ENCODE results near the gene TMEM185A.
"Not testable (repeated sequence)": the region's sequence is repeated elsewhere in the genome, so short reads cannot be mapped to it uniquely, and the experiment has no call there.

The TMEM185A gene

DNA sequence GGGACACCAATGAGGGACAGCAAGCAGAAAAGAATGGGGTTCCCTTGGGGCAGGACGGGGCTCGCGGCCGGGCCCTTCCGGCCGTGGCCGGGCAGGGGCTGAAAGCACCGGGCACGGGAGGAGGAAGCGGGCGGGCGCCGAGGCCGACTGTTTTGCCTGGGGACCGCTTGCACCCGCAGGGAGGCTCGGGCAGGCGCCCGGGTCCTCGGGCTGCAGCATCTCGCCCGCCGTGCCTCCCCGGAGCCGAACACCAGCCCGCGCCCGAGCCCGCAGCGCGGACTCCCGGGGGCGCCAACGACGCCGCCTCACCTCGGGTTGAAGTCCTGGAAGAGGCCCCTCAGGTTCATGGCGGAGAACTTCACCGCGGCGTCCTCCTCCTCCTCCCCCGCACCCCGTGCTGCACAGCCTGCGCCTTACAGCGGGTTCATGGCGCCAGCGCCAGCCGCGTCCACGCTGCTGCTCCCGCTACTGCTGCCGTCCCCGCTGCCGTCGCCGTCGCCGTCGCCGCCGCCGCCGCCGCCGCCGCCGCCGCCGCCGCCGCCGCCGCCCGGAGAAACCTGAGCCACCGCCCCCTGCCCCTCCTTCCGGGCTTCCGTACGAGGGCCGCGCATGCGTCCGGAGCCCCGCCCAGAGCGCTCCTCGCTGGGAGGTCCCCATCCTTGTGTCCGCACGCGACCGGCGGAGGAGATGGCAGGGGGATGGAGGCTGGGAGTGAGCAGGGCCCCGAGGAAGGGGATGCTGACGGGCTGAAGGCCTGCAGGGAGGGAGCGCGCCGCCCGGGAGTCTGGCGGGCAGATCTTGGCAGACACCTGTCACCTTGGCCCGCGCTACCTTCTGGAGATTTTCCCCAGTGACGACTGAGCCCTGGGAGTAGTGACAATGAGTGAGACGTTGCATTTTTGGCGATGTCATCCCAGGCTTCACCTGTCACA, at the start of gene TMEM185A:
TSS of gene TMEM185A (minus strand) at position 559 of the 932 bp plus-strand sequence. CDS start at position 347, 212 bp downstream.
- DNase-seq (ENCODE audit: low spot score), result peak; percentile 76

DNA sequence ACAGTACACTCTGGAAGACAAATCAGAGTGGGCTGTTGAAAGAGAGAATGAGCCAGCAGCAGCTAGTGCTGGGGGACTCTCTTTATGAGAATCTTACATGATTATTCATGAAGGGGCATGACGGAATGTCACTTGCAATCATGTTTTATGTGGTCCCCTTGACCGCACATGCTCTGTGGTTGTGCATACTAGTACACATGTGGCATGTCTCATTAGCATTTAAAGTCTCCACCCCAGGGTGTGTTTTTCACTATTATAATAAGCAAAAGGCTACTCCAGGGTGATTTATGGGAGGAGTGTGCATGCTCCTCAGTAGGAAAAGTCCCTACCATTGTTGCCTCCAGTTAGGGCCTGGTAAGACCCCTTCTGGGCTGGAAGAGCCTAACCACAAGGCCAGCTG, 49.6 kb upstream of the TMEM185A start:
- DNase-seq (ENCODE audit: low spot score), result no peak

DNA sequence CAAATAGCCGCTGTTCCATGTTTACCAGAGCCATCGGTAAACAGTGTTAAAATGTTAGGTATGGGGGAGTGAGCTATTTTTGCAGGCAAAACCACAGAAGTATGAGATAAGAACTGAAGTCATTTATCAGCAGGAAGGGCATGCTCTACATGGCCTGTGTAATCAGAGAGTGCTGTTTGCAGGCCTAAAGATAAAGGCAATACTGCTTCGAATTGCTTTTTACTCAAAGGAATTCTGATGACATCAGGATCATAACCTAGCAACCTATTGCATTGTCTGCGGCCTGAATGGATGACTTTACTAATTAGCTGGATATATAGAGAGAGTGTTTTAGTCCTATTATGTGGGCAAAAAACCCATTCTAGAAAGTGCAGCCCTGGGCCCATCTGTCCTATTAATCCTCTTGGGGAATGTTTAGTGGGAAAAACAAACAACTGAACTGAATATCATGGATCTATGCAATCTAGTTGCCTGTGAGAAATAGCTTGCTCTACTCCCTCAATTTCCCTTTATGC, 47.6 kb upstream of the TMEM185A start:
- not testable (repeated sequence) for DNase-seq (ENCODE audit: low spot score)

DNA sequence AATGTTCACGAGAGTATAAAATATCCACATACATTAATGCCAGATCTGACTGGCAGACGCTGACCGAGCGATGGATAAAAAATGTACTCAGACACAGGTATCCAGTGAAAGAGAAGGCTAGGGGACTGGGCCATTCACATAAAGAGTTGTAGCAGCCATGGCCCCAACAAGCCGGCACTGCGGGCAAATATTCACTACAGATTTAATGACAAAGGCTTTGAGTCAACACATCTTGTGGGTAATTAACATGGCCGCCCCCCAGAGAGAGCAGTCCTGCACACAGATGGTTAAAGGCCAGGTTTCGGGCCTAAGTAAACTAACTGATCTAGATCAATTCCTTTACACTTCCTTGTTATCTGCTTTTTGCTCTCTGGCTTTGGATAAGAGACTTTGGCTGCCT, 44.0 kb upstream of the TMEM185A start:
- DNase-seq (ENCODE audit: low spot score), result not testable (repeated sequence)

DNA sequence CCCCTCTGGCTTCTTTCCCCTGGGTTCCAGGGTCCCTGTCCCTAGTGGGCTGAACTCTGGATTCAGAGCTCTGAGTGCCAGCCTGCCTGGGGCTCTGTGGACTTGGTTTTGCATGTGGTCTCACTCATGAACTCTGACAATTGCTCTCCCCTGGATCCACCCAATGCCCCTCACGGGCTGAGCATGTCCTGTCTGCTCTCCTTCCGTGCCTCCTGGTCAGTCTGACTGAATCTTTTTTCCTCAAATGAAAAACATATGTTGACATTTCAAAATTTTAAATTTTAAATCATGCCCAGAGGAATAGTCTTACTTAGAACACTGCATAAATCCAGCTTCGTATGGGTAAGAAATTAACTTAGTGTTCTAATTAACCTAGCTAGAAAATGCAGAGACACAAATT, 43.5 kb upstream of the TMEM185A start:
- DNase-seq (ENCODE audit: low spot score), result not testable (repeated sequence)

DNA sequence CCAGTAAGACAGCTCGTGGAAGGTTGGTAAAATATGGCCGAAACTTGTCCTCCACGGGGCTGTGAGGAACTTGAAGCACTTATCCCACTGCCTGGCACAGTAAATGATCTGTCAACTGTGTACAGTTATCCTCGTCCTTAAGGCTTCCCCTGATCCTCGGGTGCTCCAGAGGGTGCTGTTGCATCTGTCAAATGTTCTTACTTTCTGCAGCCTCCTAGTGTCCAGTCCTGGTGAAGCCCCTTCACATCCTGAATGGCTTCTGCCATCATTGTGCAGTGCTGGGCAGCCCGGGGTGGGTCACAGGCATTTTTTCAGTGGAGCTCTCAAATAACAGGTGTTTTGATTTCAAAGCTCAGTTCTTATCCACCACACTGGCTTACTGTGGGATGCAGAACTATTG, 29.0 kb upstream of the TMEM185A start:
- DNase-seq (ENCODE audit: low spot score), result not testable (repeated sequence)

DNA sequence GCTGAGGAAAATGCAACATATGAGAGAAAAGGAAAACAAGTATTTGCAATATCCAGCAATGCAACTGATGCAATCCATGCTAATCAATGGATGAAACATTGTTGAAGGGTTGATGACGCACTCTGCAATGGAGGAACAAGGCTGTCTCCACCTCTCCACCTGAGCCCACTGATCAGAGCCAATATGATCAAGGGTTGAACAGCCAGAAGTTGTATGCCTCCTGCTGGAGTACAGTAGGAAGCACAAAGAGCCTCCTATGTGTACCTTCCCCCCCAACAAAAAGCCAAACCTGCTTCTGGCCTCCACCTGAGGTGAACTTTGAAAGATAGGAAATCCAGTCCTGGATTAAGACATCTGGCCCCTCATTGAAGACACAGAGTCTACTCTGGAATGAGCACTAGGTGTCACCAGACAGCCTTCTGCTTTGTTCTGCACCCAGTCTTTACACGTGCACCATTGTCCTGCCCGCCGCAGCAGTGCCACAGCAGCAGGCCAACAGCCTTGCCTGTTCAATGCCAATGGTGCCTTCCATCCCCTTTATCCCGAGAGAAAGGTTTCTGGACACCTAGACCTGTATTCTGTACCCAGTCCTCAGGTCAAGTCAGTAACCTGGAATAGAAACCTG, 24.8 kb upstream of the TMEM185A start:
- DNase-seq (ENCODE audit: low spot score), result not testable (repeated sequence)

DNA sequence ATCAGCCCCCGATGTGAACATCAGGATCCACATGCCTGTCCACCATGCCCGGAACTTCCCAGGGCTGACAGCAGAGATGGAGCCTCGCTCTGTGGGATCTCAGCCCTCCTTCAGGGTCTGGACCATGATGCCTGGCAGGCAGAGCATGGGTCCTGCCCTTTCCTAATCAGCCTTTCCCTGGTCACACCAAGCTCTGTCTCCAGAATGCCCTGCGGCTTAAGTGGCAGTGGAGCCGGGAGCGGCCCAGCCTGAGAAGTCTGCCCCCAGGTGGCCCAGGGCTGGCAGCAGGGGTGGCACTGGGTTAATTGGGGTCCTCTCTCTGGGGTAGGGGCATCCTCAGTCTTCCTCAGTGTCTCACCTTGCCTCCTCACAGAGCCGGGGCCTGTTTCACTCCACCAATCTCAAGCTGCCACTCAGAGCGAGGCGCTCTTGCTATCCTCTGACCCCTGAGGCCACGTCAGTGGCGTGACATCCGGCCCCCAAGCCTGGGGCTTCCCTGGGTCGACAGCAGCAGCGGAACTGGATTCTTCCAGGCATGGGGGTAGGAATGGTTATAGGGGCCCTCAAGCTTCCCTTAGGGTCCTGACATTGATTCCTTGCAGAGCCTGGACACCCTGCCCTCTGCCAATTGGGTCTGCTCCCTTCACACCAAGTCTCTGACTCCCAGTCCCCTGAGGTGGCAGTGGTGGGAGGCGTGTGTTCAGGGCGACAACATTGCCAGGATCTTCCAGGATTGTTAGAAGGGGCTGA, 20.8 kb upstream of the TMEM185A start:
- no peak for DNase-seq (ENCODE audit: low spot score)

DNA sequence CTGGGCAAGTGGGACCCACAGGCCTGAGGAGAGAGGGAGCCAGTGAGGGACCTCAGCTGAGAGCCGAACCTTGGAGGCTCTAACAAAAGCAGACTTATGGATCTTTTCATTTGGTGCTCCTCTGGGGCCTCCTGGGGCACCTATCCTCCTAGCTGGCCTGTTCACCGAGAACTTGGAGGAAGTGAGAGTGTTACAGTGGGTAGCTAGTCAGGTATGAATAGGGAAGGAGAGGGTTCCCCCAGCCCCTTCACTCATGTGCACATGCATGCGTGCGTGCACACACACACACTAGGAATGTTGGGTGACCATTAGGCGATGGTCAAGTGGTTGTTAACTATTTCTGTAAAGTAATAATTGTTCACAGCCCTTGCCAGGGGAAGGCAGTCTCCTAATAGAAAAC, 18.6 kb upstream of the TMEM185A start:
- no peak for DNase-seq (ENCODE audit: low spot score)

DNA sequence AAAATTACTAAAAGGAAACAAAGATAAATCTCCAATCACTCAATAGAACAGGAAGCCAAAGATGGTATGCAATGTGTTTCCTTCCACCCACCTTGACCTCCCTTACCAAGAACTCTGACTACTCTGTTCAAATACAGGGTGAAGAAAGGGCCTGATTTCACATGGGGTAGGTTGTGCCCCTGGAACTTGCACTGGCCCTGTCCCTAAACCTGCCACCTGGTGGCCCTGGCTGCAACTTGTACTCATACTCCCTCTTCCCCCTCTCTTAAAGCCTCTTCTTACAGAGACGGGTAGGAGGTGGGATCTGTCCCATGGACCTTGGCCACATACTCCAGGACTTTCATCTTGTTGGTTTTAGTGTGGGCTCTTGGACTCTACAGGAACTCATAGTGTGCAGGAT, 17.3 kb upstream of the TMEM185A start:
- DNase-seq (ENCODE audit: low spot score), result no peak

DNA sequence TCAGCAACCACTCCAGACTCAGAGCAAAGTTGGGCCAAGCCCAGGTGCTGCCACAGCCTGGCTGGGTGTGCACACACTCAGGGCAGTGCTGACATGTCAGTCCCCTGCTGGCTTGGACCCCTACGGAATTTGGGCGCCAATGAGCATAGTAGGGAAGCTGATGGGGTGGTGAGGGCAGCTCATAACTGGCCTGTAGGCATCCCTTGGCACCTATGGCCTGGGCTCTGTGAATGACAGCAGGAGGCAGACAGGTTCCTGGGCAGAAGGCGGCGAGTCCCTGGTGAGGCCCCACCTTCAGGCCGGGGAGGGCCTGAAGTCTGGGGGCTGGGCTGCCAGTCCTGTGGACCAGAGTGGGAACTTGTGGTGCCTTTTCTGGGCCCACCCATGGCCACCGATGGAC, 15.9 kb upstream of the TMEM185A start:
- DNase-seq (ENCODE audit: low spot score), result no peak

DNA sequence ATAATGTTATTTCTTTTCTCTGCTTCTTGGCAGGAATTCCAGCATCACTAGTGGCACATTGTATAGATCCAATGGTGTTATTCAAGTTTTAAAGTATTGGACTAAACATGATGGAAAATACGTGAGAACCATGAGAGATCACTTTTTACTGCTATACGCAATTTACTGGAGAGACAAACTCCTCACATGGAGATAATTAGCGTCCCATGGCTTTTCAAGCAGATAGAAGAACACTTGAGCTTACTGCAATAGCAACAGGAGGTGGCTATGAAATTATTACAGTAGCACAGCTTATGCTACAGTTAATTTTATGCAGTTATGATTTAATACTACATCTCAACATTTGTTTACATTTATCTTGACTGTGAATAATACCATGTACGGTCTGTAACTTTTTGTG, 11.9 kb upstream of the TMEM185A start:
- DNase-seq (ENCODE audit: low spot score), result no peak

DNA sequence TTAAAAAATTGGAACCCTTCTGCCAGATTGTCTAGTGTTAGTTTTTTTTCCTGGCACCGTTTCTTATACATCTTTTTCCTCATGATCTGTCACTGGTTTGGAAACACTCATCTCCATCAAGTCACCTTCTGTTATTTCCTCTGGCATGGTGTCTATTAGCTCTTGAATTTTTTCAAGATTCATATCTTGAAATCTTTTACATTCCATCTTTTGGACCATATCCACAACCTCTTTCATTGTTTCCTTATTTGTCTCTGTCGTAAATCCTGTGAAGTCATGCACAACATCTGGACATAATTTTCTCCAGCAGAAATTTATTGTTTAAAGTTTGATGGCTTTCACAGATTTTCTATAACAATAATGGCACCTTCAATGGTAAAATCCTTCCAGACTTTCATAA, 10.2 kb upstream of the TMEM185A start:
- DNase-seq (ENCODE audit: low spot score), result no peak

DNA sequence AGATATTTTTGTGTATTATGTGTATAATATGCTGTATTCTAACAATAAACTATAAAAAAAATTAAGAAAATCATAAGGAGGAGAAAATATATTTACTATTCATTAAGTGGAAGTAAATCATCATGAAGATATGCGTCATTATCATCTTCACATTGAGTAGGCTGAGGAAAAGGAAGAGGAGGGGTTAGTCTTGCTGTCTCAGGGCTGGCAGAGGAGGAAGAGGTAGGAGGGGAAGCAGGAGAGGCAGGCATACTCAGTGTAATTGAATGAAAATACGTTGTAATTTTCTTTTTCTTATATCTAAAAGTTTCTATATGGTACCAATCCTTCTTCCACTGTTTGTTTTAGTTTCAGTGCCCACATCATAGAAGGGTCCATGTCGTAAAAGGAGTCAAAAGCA, 9.8 kb upstream of the TMEM185A start:
- DNase-seq (ENCODE audit: low spot score), result no peak

DNA sequence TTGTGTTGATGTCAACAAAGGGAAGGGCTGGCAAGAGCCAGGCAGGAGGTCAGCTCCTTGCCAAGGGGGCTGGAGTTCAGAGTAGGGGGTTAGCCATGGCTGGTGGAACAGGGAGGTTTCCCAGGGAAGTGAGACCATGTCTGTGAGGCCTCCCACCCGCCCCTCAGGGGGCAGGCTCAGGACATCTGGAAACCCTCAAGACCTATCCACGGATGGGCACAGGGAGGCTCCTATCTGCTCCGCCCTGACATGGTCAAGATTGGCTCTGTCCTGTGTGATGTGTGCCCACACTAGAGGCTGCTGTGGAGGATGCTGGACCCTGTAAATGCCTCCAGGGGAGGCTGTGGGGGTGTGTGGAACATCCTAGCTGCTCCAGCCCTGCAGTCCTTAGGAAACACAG, 8.0 kb upstream of the TMEM185A start:
- no peak for DNase-seq (ENCODE audit: low spot score)

DNA sequence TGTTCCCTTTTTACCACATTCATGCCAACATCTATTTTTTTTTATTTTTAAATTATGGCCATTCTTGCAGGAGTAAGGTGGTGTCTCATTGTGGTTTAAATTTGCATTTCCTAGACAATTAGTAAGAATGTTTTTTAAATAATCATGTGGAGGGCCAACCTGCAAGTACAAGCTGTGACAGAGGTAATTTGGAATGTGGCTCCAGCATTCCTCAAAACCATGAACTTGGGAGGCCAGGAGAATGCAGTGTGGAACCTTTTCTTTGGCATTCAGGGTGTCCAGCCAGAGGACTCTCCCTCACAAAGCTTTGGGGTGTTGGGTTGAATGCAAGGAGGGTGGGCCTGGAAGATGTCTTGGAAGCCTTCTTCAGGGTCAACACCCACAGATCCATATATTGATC, 7.3 kb upstream of the TMEM185A start:
- no peak for DNase-seq (ENCODE audit: low spot score)

DNA sequence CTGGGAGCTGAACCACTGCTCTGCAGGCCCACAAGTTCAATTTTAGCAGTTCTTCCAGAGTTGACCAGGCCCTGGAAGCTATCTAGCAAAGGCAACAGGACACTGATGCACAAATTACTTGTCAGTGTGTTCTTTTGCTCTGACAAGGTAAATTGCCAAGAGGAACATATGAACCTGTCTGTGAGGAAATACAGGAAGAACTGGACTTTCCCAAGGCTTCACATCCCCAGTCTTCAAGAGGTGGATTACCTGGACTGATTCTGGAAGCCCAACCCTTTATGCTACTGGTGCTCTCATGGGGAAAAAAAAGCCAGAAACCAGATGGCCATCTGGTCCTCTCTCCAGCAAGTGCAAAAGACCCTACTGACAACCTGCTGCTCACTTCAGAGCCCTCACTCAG, 1.9 kb upstream of the TMEM185A start:
- DNase-seq (ENCODE audit: low spot score), result no peak

DNA sequence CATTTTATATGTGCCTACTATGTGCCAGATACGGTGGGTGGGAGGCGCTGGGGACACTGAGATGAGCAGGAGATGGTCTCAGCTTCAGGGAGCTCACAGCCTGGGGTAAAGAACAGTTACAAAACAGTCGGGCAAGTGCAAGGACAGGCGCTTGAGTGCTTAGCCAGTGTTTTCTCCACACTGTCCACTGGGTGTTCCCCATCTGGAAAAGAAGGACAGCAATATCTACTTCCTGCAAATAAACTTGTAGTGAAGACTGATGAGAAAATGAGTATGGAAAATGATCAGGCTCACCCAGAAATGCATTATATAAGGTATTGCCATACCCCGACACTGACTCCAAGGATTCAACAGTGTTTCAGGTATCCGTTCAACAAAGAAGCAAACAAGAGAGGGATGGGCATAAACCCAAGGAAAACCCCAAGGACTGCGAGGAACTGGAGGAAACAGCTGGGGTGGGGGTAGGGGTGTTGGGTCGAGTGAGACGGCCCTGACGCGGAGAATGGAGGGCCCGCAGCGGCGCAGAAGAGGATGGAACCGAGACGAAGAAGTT, 835 bp downstream of the TMEM185A start:
- no peak for DNase-seq (ENCODE audit: low spot score)

DNA sequence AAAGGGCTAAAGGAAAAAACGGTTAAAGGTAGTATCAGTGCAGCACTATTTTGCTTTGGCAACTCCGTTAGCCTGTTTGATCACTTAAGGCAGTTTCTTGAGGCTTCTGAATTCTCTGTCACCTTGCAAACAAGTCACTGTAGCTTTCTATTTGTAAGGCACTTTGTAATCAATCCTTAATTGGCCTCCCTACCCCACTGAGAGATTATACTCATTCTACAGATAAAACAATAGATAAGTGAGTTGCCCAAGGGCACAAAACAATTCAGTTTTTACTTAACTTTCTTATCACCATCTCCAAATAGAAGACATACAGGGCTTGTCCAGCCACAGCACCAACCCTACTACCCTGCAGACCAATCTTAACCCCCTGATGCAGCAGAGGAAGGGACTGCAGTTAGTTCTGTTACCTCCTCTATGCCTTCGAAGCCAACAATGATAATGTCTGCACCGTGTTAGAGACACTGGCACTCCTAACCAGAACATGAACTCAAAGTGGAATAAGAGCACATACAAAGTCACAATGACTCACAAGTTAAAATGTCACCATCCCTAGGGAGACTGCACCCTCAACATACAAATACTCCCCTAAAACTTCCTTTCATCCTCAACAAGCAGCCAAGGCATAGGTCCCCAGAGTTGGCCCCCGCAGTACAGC, 1.7 kb downstream of the TMEM185A start:
- DNase-seq (ENCODE audit: low spot score), result no peak

DNA sequence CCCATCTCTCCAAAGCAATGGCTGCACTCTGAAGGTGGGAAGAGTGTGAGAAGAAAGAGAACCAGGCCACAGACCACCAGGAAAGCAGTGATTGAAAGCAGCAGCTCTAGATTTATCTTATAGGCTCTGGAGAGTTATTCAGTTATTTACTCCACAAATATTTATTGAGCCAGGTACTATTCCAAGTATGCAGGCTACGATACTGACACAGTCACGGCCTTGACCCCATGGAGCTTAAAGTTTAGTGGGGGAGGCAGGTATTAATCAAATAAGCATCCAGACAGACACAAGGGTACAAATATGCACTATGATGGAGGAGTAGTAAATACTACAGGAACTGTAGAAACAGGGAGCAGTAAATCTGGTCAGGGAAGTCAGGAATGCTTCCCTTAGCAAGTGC, 2.8 kb downstream of the TMEM185A start:
- DNase-seq (ENCODE audit: low spot score), result no peak

DNA sequence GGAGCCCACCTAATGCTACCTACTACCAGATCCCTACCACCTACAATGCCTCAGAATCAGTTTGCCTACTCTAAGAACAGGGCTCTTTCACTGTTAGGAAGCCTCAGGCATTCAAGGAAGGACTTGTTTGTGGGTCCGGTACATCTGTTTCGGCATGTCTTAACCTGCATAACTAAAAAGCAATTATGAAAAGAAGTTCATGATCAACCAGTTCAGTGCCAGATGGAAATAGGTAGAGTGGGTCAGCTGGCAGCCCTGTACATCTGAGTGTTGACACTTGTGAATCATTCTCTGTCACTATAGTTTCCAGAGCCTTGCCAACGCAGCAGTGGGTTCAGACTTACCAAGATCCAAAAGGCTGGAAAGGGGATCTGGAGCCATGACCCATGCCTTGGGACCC, 3.3 kb downstream of the TMEM185A start:
- no peak for DNase-seq (ENCODE audit: low spot score)

DNA sequence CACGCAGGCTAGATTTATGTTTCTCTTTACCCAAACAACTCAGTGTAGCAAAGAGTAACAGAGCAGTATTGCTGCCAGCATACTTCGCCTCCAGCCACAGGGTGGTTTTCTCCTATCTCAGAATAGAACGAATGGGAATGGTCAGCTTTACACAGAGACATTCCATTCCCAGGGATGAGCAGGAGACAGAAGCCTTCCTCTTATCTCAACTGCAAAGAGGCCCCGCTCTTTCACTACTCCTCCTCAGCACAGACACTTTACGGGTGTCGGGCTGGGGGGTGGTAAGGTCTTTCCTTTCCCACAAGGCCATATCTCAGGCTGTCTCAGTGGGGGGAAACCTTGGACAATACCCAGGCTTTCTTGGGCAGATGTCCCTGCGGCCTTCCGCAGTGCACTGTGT, 4.8 kb downstream of the TMEM185A start:
- not testable (repeated sequence) for DNase-seq (ENCODE audit: low spot score)
